DMS153 (cell line): ENCODE results near the gene CLEC14A.

ENCODE experiments used
- DNase-seq: peaks from one replicate; lab custom pipeline; 2025; lab: John Stamatoyannopoulos, UW

CLEC14A gene

GRCh38 chr14:38255673-38256532, at the start of gene CLEC14A:
TSS of gene CLEC14A (minus strand) at chr14:38256093. CDS start at chr14:38256022, 71 bp downstream.
- no peak for DNase-seq

GRCh38 chr14:38302966-38303365, 47.1 kb upstream of the CLEC14A start:
- no peak for DNase-seq

GRCh38 chr14:38302034-38302433, 46.1 kb upstream of the CLEC14A start:
- DNase-seq, result no peak

- no peak for DNase-seq
Observed at GRCh38 chr14:38297681-38298080, 41.8 kb upstream of the CLEC14A start.

- no peak for DNase-seq
Observed at GRCh38 chr14:38291681-38292467, 36.0 kb upstream of the CLEC14A start.

GRCh38 chr14:38290601-38291188, 34.8 kb upstream of the CLEC14A start:
- peak; percentile 60 for DNase-seq

- no peak for DNase-seq
Observed at GRCh38 chr14:38286452-38286851, 30.6 kb upstream of the CLEC14A start.

- DNase-seq, result no peak
Observed at GRCh38 chr14:38285962-38286361, 30.1 kb upstream of the CLEC14A start.

- DNase-seq, result no peak
Observed at GRCh38 chr14:38282936-38283335, 27.0 kb upstream of the CLEC14A start.

- no peak for DNase-seq
Observed at GRCh38 chr14:38280081-38280480, 24.2 kb upstream of the CLEC14A start.

GRCh38 chr14:38279572-38279971, 23.7 kb upstream of the CLEC14A start:
- no peak for DNase-seq

- DNase-seq, result no peak
Observed at GRCh38 chr14:38278035-38278434, 22.1 kb upstream of the CLEC14A start.

GRCh38 chr14:38262844-38263243, 7.0 kb upstream of the CLEC14A start:
- DNase-seq, result no peak

GRCh38 chr14:38261620-38262019, 5.7 kb upstream of the CLEC14A start:
- DNase-seq, result no peak

- no peak for DNase-seq
Observed at GRCh38 chr14:38257507-38257906, 1.6 kb upstream of the CLEC14A start.

- no peak for DNase-seq
Observed at GRCh38 chr14:38256533-38256840, 594 bp upstream of the CLEC14A start.

- DNase-seq, result no peak
Observed at GRCh38 chr14:38255408-38255672, 553 bp downstream of the CLEC14A start.

- DNase-seq, result no peak
Observed at GRCh38 chr14:38254571-38255407, 1.1 kb downstream of the CLEC14A start.

GRCh38 chr14:38253676-38254075, 2.2 kb downstream of the CLEC14A start:
- no peak for DNase-seq

- no peak for DNase-seq
Observed at GRCh38 chr14:38252066-38252710, 3.7 kb downstream of the CLEC14A start.

- DNase-seq, result no peak
Observed at GRCh38 chr14:38250331-38250730, 5.6 kb downstream of the CLEC14A start.
